ENCODE results near the gene FBXO4.

FBXO4 gene

GRCh38 chr5:41951224-41951623 lies 26.1 kb downstream of the FBXO4 start:
- no peaks in the 10 kb centered on the region for H3K36me3 ChIP-seq (ENCODE audit: control insufficient read depth, insufficient read depth, low read length)
- H3K18ac ChIP-seq (ENCODE audit: low read length) = no peak overlapping the region
- H3K9ac ChIP-seq (ENCODE audit: low read length) = no peak overlapping the region
- H2BK15ac ChIP-seq (replicated peaks; ENCODE audit: low read depth) = no peak overlapping the region
- H3K4ac ChIP-seq (ENCODE audit: low read depth, low read length) = no peak overlapping the region
- H3K56ac ChIP-seq (ENCODE audit: low read length) = no peak overlapping the region
- H3K23ac ChIP-seq (ENCODE audit: low read length) = no peak overlapping the region
- no peaks in the 10 kb centered on the region for H3K27me3 ChIP-seq (ENCODE audit: insufficient read depth, low read length, poor library complexity)
- no peak overlapping the region for H2BK5ac ChIP-seq (ENCODE audit: low read length)
- H3K79me2 ChIP-seq (ENCODE audit: control insufficient read depth, insufficient read depth, low read length) = no peaks in the 10 kb centered on the region
- H2AK5ac ChIP-seq (ENCODE audit: low read length) = no peak overlapping the region
- WGBS (ENCODE audit: extremely low coverage, insufficient coverage, low lambda C conversion rate) = no CpG with 5 or more reads among the region's 3 CpGs
- no peak for DNase-seq
- H3K79me1 ChIP-seq (ENCODE audit: low read length) = no peaks in the 10 kb centered on the region
- no peak overlapping the region for H3K4me2 ChIP-seq (ENCODE audit: low read length)
- no peak overlapping the region for H3K4me3 ChIP-seq (ENCODE audit: low read length)
- no peak overlapping the region for H3K27ac ChIP-seq (ENCODE audit: low read depth, low read length)
- H4K8ac ChIP-seq (ENCODE audit: low read depth, low read length) = no peak overlapping the region
- H2BK120ac ChIP-seq (ENCODE audit: low read depth, low read length) = no peak overlapping the region
- H4K5ac ChIP-seq (ENCODE audit: low read length) = no peak overlapping the region
- H3K4me1 ChIP-seq (ENCODE audit: control insufficient read depth, low read depth, low read length) = no peaks in the 10 kb centered on the region

- Histone ChIP-seq H2BK120ac (ENCODE audit: low read depth, low read length) (no peak overlapping the region), H2BK15ac (replicated peaks; ENCODE audit: low read depth) (no peak overlapping the region), H4K5ac (ENCODE audit: low read length) (no peak overlapping the region), H3K4me1 (ENCODE audit: control insufficient read depth, low read depth, low read length) (no peaks in the 10 kb centered on the region), H3K4me3 (ENCODE audit: low read length) (no peak overlapping the region), H3K4ac (ENCODE audit: low read depth, low read length) (no peak overlapping the region), H3K9ac (ENCODE audit: low read length) (no peak overlapping the region), H2AK5ac (ENCODE audit: low read length) (no peak overlapping the region), H3K56ac (ENCODE audit: low read length) (no peak overlapping the region), H3K18ac (ENCODE audit: low read length) (no peak overlapping the region), H3K4me2 (ENCODE audit: low read length) (no peak overlapping the region), H3K36me3 (ENCODE audit: control insufficient read depth, insufficient read depth, low read length) (no peaks in the 10 kb centered on the region), H4K8ac (ENCODE audit: low read depth, low read length) (no peak overlapping the region), H3K27me3 (ENCODE audit: insufficient read depth, low read length, poor library complexity) (no peaks in the 10 kb centered on the region), H3K27ac (ENCODE audit: low read depth, low read length) (no peak overlapping the region), H3K79me2 (ENCODE audit: control insufficient read depth, insufficient read depth, low read length) (no peaks in the 10 kb centered on the region), H3K23ac (ENCODE audit: low read length) (no peak overlapping the region), H3K79me1 (ENCODE audit: low read length) (no peaks in the 10 kb centered on the region), H2BK5ac (ENCODE audit: low read length) (no peak overlapping the region)
- DNase-seq = no peak
- WGBS (ENCODE audit: extremely low coverage, insufficient coverage, low lambda C conversion rate) = no CpG with 5 or more reads among the region's 1 CpG
Observed at GRCh38 chr5:41954286-41954685, 29.2 kb downstream of the FBXO4 start.

DNA sequence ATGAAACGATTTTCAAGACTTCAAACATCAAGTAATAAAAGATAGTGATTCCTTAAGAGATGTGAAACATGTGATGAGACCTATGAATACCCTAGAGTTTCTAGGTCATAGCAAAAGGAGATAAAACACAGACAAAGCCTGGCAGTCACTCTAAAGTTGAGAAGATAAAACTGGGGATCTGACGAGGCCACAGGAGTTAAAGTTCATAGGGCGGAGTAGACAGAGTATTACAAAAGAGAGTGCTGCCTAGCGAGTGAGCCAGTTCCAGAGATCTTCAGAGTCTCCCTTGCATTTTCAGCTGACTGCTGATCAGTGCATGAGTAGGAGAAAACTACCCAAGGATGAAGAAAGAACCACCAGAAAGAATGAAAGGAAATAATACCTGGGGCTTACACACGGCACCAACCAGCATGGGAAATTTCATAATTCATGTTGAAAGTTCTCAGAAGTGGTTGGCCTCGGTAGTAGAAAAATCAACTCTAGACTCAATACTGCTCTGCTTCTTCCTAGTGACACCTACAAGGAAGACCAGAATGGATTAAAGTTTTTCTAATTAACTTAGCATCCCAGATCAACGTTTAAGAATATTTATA lies 30.4 kb downstream of the FBXO4 start:
- no peak overlapping the region for H2BK15ac ChIP-seq (replicated peaks; ENCODE audit: low read depth)
- no peak overlapping the region for H3K4ac ChIP-seq (ENCODE audit: low read depth, low read length)
- no peak overlapping the region for H4K8ac ChIP-seq (ENCODE audit: low read depth, low read length)
- no peak overlapping the region for H2AK5ac ChIP-seq (ENCODE audit: low read length)
- H2BK5ac ChIP-seq (ENCODE audit: low read length) = no peak overlapping the region
- no peak overlapping the region for H3K9ac ChIP-seq (ENCODE audit: low read length)
- no peak overlapping the region for H3K4me2 ChIP-seq (ENCODE audit: low read length)
- H3K79me1 ChIP-seq (ENCODE audit: low read length) = no peaks in the 10 kb centered on the region
- no peak overlapping the region for H3K56ac ChIP-seq (ENCODE audit: low read length)
- no peaks in the 10 kb centered on the region for H3K27me3 ChIP-seq (ENCODE audit: insufficient read depth, low read length, poor library complexity)
- H3K4me3 ChIP-seq (ENCODE audit: low read length) = no peak overlapping the region
- H3K79me2 ChIP-seq (ENCODE audit: control insufficient read depth, insufficient read depth, low read length) = no peaks in the 10 kb centered on the region
- H3K36me3 ChIP-seq (ENCODE audit: control insufficient read depth, insufficient read depth, low read length) = no peaks in the 10 kb centered on the region
- H2BK120ac ChIP-seq (ENCODE audit: low read depth, low read length) = no peak overlapping the region
- no peak overlapping the region for H4K5ac ChIP-seq (ENCODE audit: low read length)
- no peaks in the 10 kb centered on the region for H3K4me1 ChIP-seq (ENCODE audit: control insufficient read depth, low read depth, low read length)
- no peak overlapping the region for H3K18ac ChIP-seq (ENCODE audit: low read length)
- H3K27ac ChIP-seq (ENCODE audit: low read depth, low read length) = no peak overlapping the region
- DNase-seq = no peak
- no peak overlapping the region for H3K23ac ChIP-seq (ENCODE audit: low read length)
- WGBS (ENCODE audit: extremely low coverage, insufficient coverage, low lambda C conversion rate) = no CpG with 5 or more reads among the region's 7 CpGs

- no CpG with 5 or more reads among the region's 1 CpG for WGBS (ENCODE audit: extremely low coverage, insufficient coverage, low lambda C conversion rate)
- Histone ChIP-seq H3K36me3 (ENCODE audit: control insufficient read depth, insufficient read depth, low read length) (no peaks in the 10 kb centered on the region), H3K4ac (ENCODE audit: low read depth, low read length) (no peak overlapping the region), H2AK5ac (ENCODE audit: low read length) (no peak overlapping the region), H2BK120ac (ENCODE audit: low read depth, low read length) (no peak overlapping the region), H4K5ac (ENCODE audit: low read length) (no peak overlapping the region), H3K9ac (ENCODE audit: low read length) (no peak overlapping the region), H3K27ac (ENCODE audit: low read depth, low read length) (no peak overlapping the region), H4K8ac (ENCODE audit: low read depth, low read length) (no peak overlapping the region), H2BK15ac (replicated peaks; ENCODE audit: low read depth) (no peak overlapping the region), H2BK5ac (ENCODE audit: low read length) (no peak overlapping the region), H3K4me1 (ENCODE audit: control insufficient read depth, low read depth, low read length) (no peaks in the 10 kb centered on the region), H3K79me2 (ENCODE audit: control insufficient read depth, insufficient read depth, low read length) (no peaks in the 10 kb centered on the region), H3K27me3 (ENCODE audit: insufficient read depth, low read length, poor library complexity) (no peaks in the 10 kb centered on the region), H3K4me2 (ENCODE audit: low read length) (no peak overlapping the region), H3K79me1 (ENCODE audit: low read length) (no peaks in the 10 kb centered on the region), H3K56ac (ENCODE audit: low read length) (no peak overlapping the region), H3K23ac (ENCODE audit: low read length) (no peak overlapping the region), H3K18ac (ENCODE audit: low read length) (no peak overlapping the region), H3K4me3 (ENCODE audit: low read length) (no peak overlapping the region)
- DNase-seq = no peak
Observed at GRCh38 chr5:41956943-41957342, 31.9 kb downstream of the FBXO4 start.

- H4K8ac ChIP-seq (ENCODE audit: low read depth, low read length) = no peak overlapping the region
- H3K23ac ChIP-seq (ENCODE audit: low read length) = no peak overlapping the region
- H4K5ac ChIP-seq (ENCODE audit: low read length) = no peak overlapping the region
- H3K79me2 ChIP-seq (ENCODE audit: control insufficient read depth, insufficient read depth, low read length) = no peaks in the 10 kb centered on the region
- no peaks in the 10 kb centered on the region for H3K27me3 ChIP-seq (ENCODE audit: insufficient read depth, low read length, poor library complexity)
- no peak overlapping the region for H2BK15ac ChIP-seq (replicated peaks; ENCODE audit: low read depth)
- H3K9ac ChIP-seq (ENCODE audit: low read length) = no peak overlapping the region
- no peak overlapping the region for H3K4me2 ChIP-seq (ENCODE audit: low read length)
- no peak overlapping the region for H3K56ac ChIP-seq (ENCODE audit: low read length)
- no peaks in the 10 kb centered on the region for H3K4me1 ChIP-seq (ENCODE audit: control insufficient read depth, low read depth, low read length)
- no peaks in the 10 kb centered on the region for H3K79me1 ChIP-seq (ENCODE audit: low read length)
- no peak overlapping the region for H2AK5ac ChIP-seq (ENCODE audit: low read length)
- no peak overlapping the region for H2BK120ac ChIP-seq (ENCODE audit: low read depth, low read length)
- DNase-seq = no peak
- no peak overlapping the region for H3K18ac ChIP-seq (ENCODE audit: low read length)
- H2BK5ac ChIP-seq (ENCODE audit: low read length) = no peak overlapping the region
- no peak overlapping the region for H3K4ac ChIP-seq (ENCODE audit: low read depth, low read length)
- no peaks in the 10 kb centered on the region for H3K36me3 ChIP-seq (ENCODE audit: control insufficient read depth, insufficient read depth, low read length)
- H3K27ac ChIP-seq (ENCODE audit: low read depth, low read length) = no peak overlapping the region
- H3K4me3 ChIP-seq (ENCODE audit: low read length) = no peak overlapping the region
Observed at GRCh38 chr5:41960481-41960880, 35.4 kb downstream of the FBXO4 start.

DNA sequence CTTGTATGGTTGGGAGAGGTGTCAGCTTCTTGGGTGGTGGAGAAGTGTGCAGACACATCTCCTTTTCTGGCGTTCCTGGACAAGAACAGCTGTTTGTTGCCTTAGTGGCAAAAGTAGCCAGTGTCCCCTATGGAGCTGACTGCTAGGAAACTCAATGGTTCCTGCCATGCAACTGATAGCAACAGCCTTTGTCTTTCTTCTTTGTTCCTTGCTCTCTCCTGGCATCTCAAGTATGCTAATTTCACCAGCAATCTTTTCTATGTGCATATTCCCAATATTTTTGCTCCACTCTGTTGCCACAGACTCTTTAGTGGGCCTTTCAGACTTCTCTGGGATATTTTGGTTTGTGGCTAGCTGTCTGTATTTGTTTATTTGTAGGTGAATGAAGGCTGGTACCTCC lies 36.7 kb downstream of the FBXO4 start:
- Histone ChIP-seq H3K23ac (ENCODE audit: low read length) (no peak overlapping the region), H3K4me1 (ENCODE audit: control insufficient read depth, low read depth, low read length) (no peaks in the 10 kb centered on the region), H2BK120ac (ENCODE audit: low read depth, low read length) (no peak overlapping the region), H3K27me3 (ENCODE audit: insufficient read depth, low read length, poor library complexity) (no peaks in the 10 kb centered on the region), H3K4me3 (ENCODE audit: low read length) (no peak overlapping the region), H4K8ac (ENCODE audit: low read depth, low read length) (no peak overlapping the region), H4K5ac (ENCODE audit: low read length) (no peak overlapping the region), H3K4me2 (ENCODE audit: low read length) (no peak overlapping the region), H3K27ac (ENCODE audit: low read depth, low read length) (no peak overlapping the region), H3K18ac (ENCODE audit: low read length) (no peak overlapping the region), H2BK5ac (ENCODE audit: low read length) (no peak overlapping the region), H3K4ac (ENCODE audit: low read depth, low read length) (no peak overlapping the region), H3K79me2 (ENCODE audit: control insufficient read depth, insufficient read depth, low read length) (no peaks in the 10 kb centered on the region), H3K79me1 (ENCODE audit: low read length) (no peaks in the 10 kb centered on the region), H3K56ac (ENCODE audit: low read length) (no peak overlapping the region), H3K9ac (ENCODE audit: low read length) (no peak overlapping the region), H2AK5ac (ENCODE audit: low read length) (no peak overlapping the region), H2BK15ac (replicated peaks; ENCODE audit: low read depth) (no peak overlapping the region), H3K36me3 (ENCODE audit: control insufficient read depth, insufficient read depth, low read length) (no peaks in the 10 kb centered on the region)
- no CpG with 5 or more reads among the region's 1 CpG for WGBS (ENCODE audit: extremely low coverage, insufficient coverage, low lambda C conversion rate)
- DNase-seq = no peak
